Aorta (tissue), 5 donors: ENCODE measurements around the gene MEIKIN. TPM values are rescaled to one million over a fixed set of nuclear protein-coding genes. Genes with fewer than 3 reads are reported as not detected.

Source experiments
- ATAC-seq: fragments of 200-7000 bp; cut with Tn5 transposase; one replicate; pipeline ENCODE4 v1.9.1; 2022; ENCODE audit warnings: moderate library complexity; ENCODE audit not compliant: low FRiP score
- DNase-seq, 2 donors: peaks; one replicate each; pipeline ENCODE4 v3.0.0-alpha.2; 2020
- H3K27ac ChIP-seq, 2 donors: one replicate each; pipeline ENCODE4 v1.5.1; 2013; ENCODE audit warnings: low read length in 2 of 2, mild to moderate bottlenecking in 2 of 2, moderate library complexity in 2 of 2, control low read depth in 1 of 2, inconsistent platforms in 1 of 2, low read depth in 1 of 2
- H3K27me3 ChIP-seq, 2 donors: one replicate each; pipeline ENCODE4 v1.6.1; 2013; ENCODE audit warnings: control low read depth in 1 of 2, low read length in 1 of 2, mild to moderate bottlenecking in 1 of 2, moderate library complexity in 1 of 2; ENCODE audit not compliant: insufficient read depth in 2 of 2, control insufficient read depth in 1 of 2
- H3K36me3 ChIP-seq, 2 donors: one replicate each; pipeline ENCODE4 v1.6.1; 2013; ENCODE audit warnings: control low read depth in 1 of 2, low read length in 1 of 2, mild to moderate bottlenecking in 1 of 2; ENCODE audit not compliant: insufficient read depth in 2 of 2, control insufficient read depth in 1 of 2
- H3K4me1 ChIP-seq, 2 donors: one replicate each; pipeline ENCODE4 v1.6.1; 2013; ENCODE audit warnings: low read length in 2 of 2, control low read depth in 1 of 2, mild to moderate bottlenecking in 1 of 2, moderate library complexity in 1 of 2; ENCODE audit not compliant: insufficient read depth in 2 of 2, control insufficient read depth in 1 of 2
- H3K4me3 ChIP-seq, 2 donors: one replicate each; pipeline ENCODE4 v1.5.1; 2013; ENCODE audit warnings: low read length in 2 of 2, control low read depth in 1 of 2, mild to moderate bottlenecking in 1 of 2
- H3K9me3 ChIP-seq: one replicate; pipeline ENCODE4 v1.6.1; 2013; ENCODE audit warnings: mild to moderate bottlenecking, low read length; ENCODE audit not compliant: control insufficient read depth
- WGBS, 2 donors: extraction: QIAGEN DNeasy Blood & Tissue Kit; methylation state at CpG; one replicate each; pipeline ENCODE4 v1.1.7; 2013; 5-methylcytosine and 5-hydroxymethylcytosine counted together
- intact Hi-C, 2 donors: fragments of 100-400 bp; cut with DNase I; formaldehyde crosslinking; loops; one replicate each; pipeline versions ENCODE4 v1.14.2 to v1.15.0; 2022
- long read RNA-seq, 2 donors: library from polyadenylated mRNA; unstranded; transcript quantifications; one replicate each; pipeline ENCODE4 v2.0.0, GENCODE V29; 2020 to 2021
- polyA plus RNA-seq, 2 donors: library from polyadenylated mRNA; stranded (reverse); fragments of 200-250 nt; gene quantifications; one replicate each; pipeline ENCODE4 v1.2.3, GENCODE V29; 2013
- total RNA-seq, 2 donors: library from RNA; stranded (reverse); fragmentation: NEBNext Ultra II Directional; extraction: Animal tissue kit (Norgen Biotek cat#: 25700); gene quantifications; one replicate each; pipeline ENCODE4 v1.2.1, GENCODE V29; 2021
- donor health status: healthy with polysubstance abuse.
- donor health status: Bipolar disorder and iron deficiency.
- donor health status: DM: no; HTN: no; CAD: no.
- donor health status: DM: no; HTN: no; CAD: no.
- donor health status: DM: yes; HTN: yes; CAD: no.

Gene MEIKIN
- total RNA-seq, result 1 to 10 TPM; 1.2 to 3.4 TPM
- polyA plus RNA-seq, result not detected
- long read RNA-seq, donor 1, partial matches to known transcripts, result 0 of 1 reads
- long read RNA-seq, donor 1, other reads (novel, unspliced or antisense), result 1 of 1 reads
- long read RNA-seq, donor 2, result 0 reads

GRCh38 chr5:131945551-131946168 lies at the start of gene MEIKIN:
TSS of gene MEIKIN (minus strand) at chr5:131945663. CDS start at chr5:131945505, 158 bp downstream.
- Histone ChIP-seq H3K4me3 (no peak within 1 kb of the TSS), H3K4me1 (no peaks in the 10 kb centered on the region), H3K27me3 (no peaks in the 10 kb centered on the region), H3K36me3 (no peaks in the 10 kb centered on the region), H3K27ac (no peak within 1 kb of the TSS), H3K9me3 (no peaks in the 10 kb centered on the region)
- intact Hi-C loops, result no loop called here
- ATAC-seq, result no peak
- DNase-seq, result no peak
- WGBS, 2 donors, result 62 to 76% methylated on average over 24 of the region's 24 CpGs

- Histone ChIP-seq H3K36me3 (no peaks in the 10 kb centered on the region), H3K4me1 (no peaks in the 10 kb centered on the region), H3K4me3 (no peak overlapping the region), H3K9me3 (no peaks in the 10 kb centered on the region), H3K27me3 (no peaks in the 10 kb centered on the region), H3K27ac (no peak overlapping the region)
- DNase-seq (peak; percentile 14 to 37), ATAC-seq (no peak)
- intact Hi-C loops, result loop anchor here in 1 of 2 donors (10.0 kb wide), 1 partner anchor 160 kb away; no protein-coding TSS in a partner anchor
- 83 to 89% methylated on average over 6 to 7 of the region's 7 CpGs for WGBS, 2 donors
These were observed 49.2 kb upstream of the MEIKIN start for GRCh38 chr5:131994533-131995226.

GRCh38 chr5:131994090-131994489 lies 48.6 kb upstream of the MEIKIN start:
- 82 to 91% methylated on average over 7 of the region's 7 CpGs for WGBS, 2 donors
- Histone ChIP-seq H3K4me1 (no peaks in the 10 kb centered on the region), H3K27me3 (no peaks in the 10 kb centered on the region), H3K27ac (no peak overlapping the region), H3K36me3 (no peaks in the 10 kb centered on the region), H3K9me3 (no peaks in the 10 kb centered on the region), H3K4me3 (no peak overlapping the region)
- DNase-seq (no peak), ATAC-seq (no peak)
- intact Hi-C loops, result loop anchor here in 1 of 2 donors (10.0 kb wide), 1 partner anchor 159 kb away; no protein-coding TSS in a partner anchor

- Histone ChIP-seq H3K36me3 (no peaks in the 10 kb centered on the region), H3K4me3 (no peak overlapping the region), H3K27me3 (no peaks in the 10 kb centered on the region), H3K27ac (no peak overlapping the region), H3K4me1 (no peaks in the 10 kb centered on the region), H3K9me3 (no peaks in the 10 kb centered on the region)
- WGBS, 2 donors, result 94 to 100% methylated on average over 4 of the region's 4 CpGs
- intact Hi-C loops, result loop anchor here in 1 of 2 donors (10.0 kb wide), 1 partner anchor 159 kb away; no protein-coding TSS in a partner anchor
- peak; percentile 17 to 44 for DNase-seq
- no peak for ATAC-seq
These were observed 48.2 kb upstream of the MEIKIN start for GRCh38 chr5:131993676-131994075.

GRCh38 chr5:131992370-131992769 lies 46.9 kb upstream of the MEIKIN start:
- ATAC-seq (no peak), DNase-seq (peak in 1 of 2 donors; percentile 20)
- H3K4me3 ChIP-seq, result no peak overlapping the region
- no peaks in the 10 kb centered on the region for H3K9me3 ChIP-seq
- H3K36me3 ChIP-seq, result no peaks in the 10 kb centered on the region
- intact Hi-C loops, result loop anchor here in 1 of 2 donors (10.0 kb wide), 1 partner anchor 158 kb away; no protein-coding TSS in a partner anchor
- no peak overlapping the region for H3K27ac ChIP-seq
- no peaks in the 10 kb centered on the region for H3K27me3 ChIP-seq
- 87 to 90% methylated on average over 5 of the region's 5 CpGs for WGBS, 2 donors
- H3K4me1 ChIP-seq, result no peaks in the 10 kb centered on the region

GRCh38 chr5:131991593-131992324 lies 46.3 kb upstream of the MEIKIN start:
- H3K4me3 ChIP-seq, result no peak overlapping the region
- no peaks in the 10 kb centered on the region for H3K9me3 ChIP-seq
- no peaks in the 10 kb centered on the region for H3K4me1 ChIP-seq
- DNase-seq (peak; percentile 14 to 41), ATAC-seq (no peak)
- WGBS, 2 donors, result 52 to 53% methylated on average over 10 of the region's 10 CpGs
- intact Hi-C loops, result loop anchor here in 1 of 2 donors (10.0 kb wide), 1 partner anchor 157 kb away; no protein-coding TSS in a partner anchor
- H3K27ac ChIP-seq, result no peak overlapping the region
- no peaks in the 10 kb centered on the region for H3K27me3 ChIP-seq
- H3K36me3 ChIP-seq, result no peaks in the 10 kb centered on the region

GRCh38 chr5:131990716-131991115 lies 45.3 kb upstream of the MEIKIN start:
- intact Hi-C loops, result loop anchor here in 1 of 2 donors (10.0 kb wide), 1 partner anchor 156 kb away; no protein-coding TSS in a partner anchor
- Histone ChIP-seq H3K9me3 (no peaks in the 10 kb centered on the region), H3K4me1 (no peaks in the 10 kb centered on the region), H3K4me3 (no peak overlapping the region), H3K36me3 (no peaks in the 10 kb centered on the region), H3K27me3 (no peaks in the 10 kb centered on the region), H3K27ac (no peak overlapping the region)
- ATAC-seq (no peak), DNase-seq (peak; percentile 32 to 53)
- 91 to 96% methylated on average over 13 of the region's 13 CpGs for WGBS, 2 donors

- Histone ChIP-seq H3K4me1 (no peaks in the 10 kb centered on the region), H3K9me3 (no peaks in the 10 kb centered on the region), H3K27me3 (no peaks in the 10 kb centered on the region), H3K4me3 (no peak overlapping the region), H3K27ac (no peak overlapping the region), H3K36me3 (no peaks in the 10 kb centered on the region)
- intact Hi-C loops, result no loop called here
- WGBS, 2 donors, result 93 to 97% methylated on average over 6 of the region's 6 CpGs
- peak in 1 of 2 donors; percentile 48 for DNase-seq
- ATAC-seq, result no peak
These were observed 43.1 kb upstream of the MEIKIN start for GRCh38 chr5:131988601-131989000.
